Measurements from ENCODE around the gene TMEM198. TPM values are rescaled to one million over a fixed set of nuclear protein-coding genes. Genes with fewer than 3 reads are reported as not detected.

TMEM198 gene
- total RNA-seq, 1 donor from 2014 or later: 6.1 TPM

DNA sequence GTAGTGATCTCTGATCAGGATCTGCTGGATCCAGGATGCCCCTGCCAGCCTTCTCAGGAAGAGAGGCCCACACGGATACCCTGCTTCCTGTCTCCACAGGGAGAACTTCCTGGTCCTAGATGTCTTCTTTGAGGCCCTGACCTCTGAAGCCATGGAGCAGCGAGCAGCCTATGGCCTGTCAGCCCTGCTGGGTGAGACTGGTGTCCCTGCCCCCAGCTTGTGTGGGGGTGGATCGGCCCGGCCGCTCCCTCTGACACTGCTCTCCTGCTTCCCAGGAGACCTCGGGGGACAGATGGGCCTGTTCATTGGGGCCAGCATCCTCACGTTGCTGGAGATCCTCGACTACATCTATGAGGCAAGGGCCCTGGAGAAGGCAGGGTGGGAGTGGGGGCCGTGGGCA, 6.9 kb upstream of the TMEM198 start:
- no peak for TF ChIP-seq CTCF (IDR thresholded peaks at IDR 0.05)
- Mint-ChIP-seq H3K4me1 (ENCODE audit: low read depth) (peaks cover 19% of the 10 kb centered on the region), H3K4me3 (ENCODE audit: unreplicated experiment) (no peak overlapping the region), H3K27ac (ENCODE audit: unreplicated experiment) (no peak overlapping the region), H3K27me3 (ENCODE audit: low read depth) (no peaks in the 10 kb centered on the region), H3K36me3 (ENCODE audit: low read depth) (peaks cover 15% of the 10 kb centered on the region), H3K9me3 (ENCODE audit: low read depth) (no peaks in the 10 kb centered on the region)
- DNase-seq (ENCODE audit: low spot score): no peak

- Mint-ChIP-seq H3K4me3 (ENCODE audit: unreplicated experiment) (no peak overlapping the region), H3K4me1 (ENCODE audit: low read depth) (peaks cover 28% of the 10 kb centered on the region), H3K27ac (ENCODE audit: unreplicated experiment) (no peak overlapping the region), H3K9me3 (ENCODE audit: low read depth) (no peaks in the 10 kb centered on the region), H3K27me3 (ENCODE audit: low read depth) (no peaks in the 10 kb centered on the region), H3K36me3 (ENCODE audit: low read depth) (peaks cover 15% of the 10 kb centered on the region)
- DNase-seq (ENCODE audit: low spot score): no peak
- TF ChIP-seq CTCF (IDR thresholded peaks at IDR 0.05): peak; percentile 20
Observed at GRCh38 chr2:219537657-219538488, 6.0 kb upstream of the TMEM198 start.

DNA sequence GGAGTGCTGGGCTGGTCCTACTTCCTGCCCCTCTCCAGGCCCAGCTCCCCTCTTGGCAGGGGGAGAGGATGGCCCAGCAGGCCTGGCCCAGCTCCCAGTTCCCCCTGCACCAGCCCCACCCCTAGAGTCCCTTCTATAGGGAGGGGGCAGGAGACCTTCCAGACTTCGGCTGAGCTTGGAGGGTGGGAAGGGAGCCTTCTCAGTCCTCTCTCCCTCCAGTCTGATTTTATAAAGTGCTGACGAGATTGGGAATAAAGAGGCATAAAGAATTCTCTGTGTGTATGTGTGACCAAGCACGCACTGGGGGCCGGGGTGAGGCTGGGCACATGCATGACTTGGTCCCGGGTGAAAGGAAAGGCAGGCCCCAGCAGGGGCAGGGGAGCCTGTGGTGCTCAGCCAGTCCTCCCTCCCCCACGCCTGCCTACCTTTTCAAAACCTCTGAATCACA, 5.3 kb upstream of the TMEM198 start:
- Mint-ChIP-seq H3K4me1 (ENCODE audit: low read depth) (peaks cover 28% of the 10 kb centered on the region), H3K4me3 (ENCODE audit: unreplicated experiment) (peak overlapping the region; percentile 9), H3K27me3 (ENCODE audit: low read depth) (no peaks in the 10 kb centered on the region)

DNA sequence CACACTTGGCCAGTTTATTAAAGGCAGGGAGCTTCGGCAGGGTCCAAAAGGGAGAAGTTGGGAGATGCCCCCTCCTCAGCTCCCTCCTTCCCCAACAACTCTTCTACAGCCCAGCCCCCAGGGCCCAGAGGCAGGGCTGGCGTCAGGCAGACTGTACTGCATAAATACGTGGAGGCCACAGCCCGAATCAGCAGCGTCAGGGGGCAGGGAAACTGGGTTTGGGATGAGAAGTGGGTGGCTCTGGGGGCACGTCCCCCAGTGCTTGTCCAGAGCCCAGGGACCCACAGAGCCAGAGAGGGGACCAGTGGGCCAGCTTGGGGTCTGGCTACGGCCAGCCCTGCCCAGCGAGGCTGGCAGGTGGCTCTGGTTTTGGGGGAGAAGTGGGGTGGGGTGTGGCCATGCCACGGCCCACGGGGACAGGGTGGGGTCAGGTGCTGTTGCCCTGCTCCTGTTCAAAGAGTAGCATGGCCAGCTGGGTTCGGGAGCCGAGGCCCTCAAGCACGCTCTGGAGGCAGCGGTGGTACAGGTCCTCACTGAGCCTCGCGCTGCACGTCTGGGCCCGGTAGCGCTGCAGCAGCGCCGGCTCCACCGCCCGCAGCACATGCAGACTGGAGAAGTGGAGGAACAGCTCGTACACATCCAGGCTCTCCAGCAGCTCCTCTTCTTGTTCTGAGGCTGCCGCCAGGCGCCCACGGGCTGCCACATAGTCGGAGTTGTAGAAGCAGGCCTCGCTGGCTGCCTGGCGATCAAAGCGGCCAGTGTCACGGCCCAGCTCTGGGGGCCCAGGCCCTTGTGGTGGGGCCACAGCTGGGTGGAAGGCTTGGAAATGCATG, 4.7 kb upstream of the TMEM198 start:
- H3K9me3 Mint-ChIP-seq (ENCODE audit: low read depth): no peaks in the 10 kb centered on the region
- H3K4me1 Mint-ChIP-seq (ENCODE audit: low read depth): peaks cover 30% of the 10 kb centered on the region
- DNase-seq (ENCODE audit: low spot score): no peak
- TF ChIP-seq CTCF (IDR thresholded peaks at IDR 0.05): no peak
- peak overlapping the region; percentile 9 for H3K4me3 Mint-ChIP-seq (ENCODE audit: unreplicated experiment)
- H3K27me3 Mint-ChIP-seq (ENCODE audit: low read depth): no peaks in the 10 kb centered on the region
- peaks cover 15% of the 10 kb centered on the region for H3K36me3 Mint-ChIP-seq (ENCODE audit: low read depth)
- H3K27ac Mint-ChIP-seq (ENCODE audit: unreplicated experiment): no peak overlapping the region

More for the DNA sequence above, 5.3 kb upstream of the TMEM198 start:
- Mint-ChIP-seq H3K27ac (ENCODE audit: unreplicated experiment) (no peak overlapping the region), H3K36me3 (ENCODE audit: low read depth) (peaks cover 15% of the 10 kb centered on the region), H3K9me3 (ENCODE audit: low read depth) (no peaks in the 10 kb centered on the region)
- TF ChIP-seq CTCF (IDR thresholded peaks at IDR 0.05): no peak
- DNase-seq (ENCODE audit: low spot score): no peak

GRCh38 chr2:219539926-219540678, 3.7 kb upstream of the TMEM198 start:
- Mint-ChIP-seq H3K27me3 (ENCODE audit: low read depth) (no peaks in the 10 kb centered on the region), H3K4me1 (ENCODE audit: low read depth) (peaks cover 38% of the 10 kb centered on the region), H3K36me3 (ENCODE audit: low read depth) (peaks cover 15% of the 10 kb centered on the region)

More at GRCh38 chr2:219539926-219540678, 3.7 kb upstream of the TMEM198 start:
- no peak overlapping the region for H3K4me3 Mint-ChIP-seq (ENCODE audit: unreplicated experiment)
- no peak for TF ChIP-seq CTCF (IDR thresholded peaks at IDR 0.05)
- no peak for DNase-seq (ENCODE audit: low spot score)
- H3K27ac Mint-ChIP-seq (ENCODE audit: unreplicated experiment): no peak overlapping the region
- no peaks in the 10 kb centered on the region for H3K9me3 Mint-ChIP-seq (ENCODE audit: low read depth)
